AG04450 (cell line): ENCODE results near the gene MEIS3. TPM values are rescaled to one million over a fixed set of nuclear protein-coding genes. Genes with fewer than 3 reads are reported as not detected.

ENCODE experiments used
- CTCF ChIA-PET: fragments of 300-600, 350-600 bp; formaldehyde crosslinking; extraction: SDS; loops from one replicate; lab custom pipeline; 2022; ENCODE audit warnings: antibody characterized with exemption, inconsistent platforms; lab: Charles Lee
- POLR2A ChIA-PET: fragments of 350-600 bp; formaldehyde crosslinking; extraction: SDS; loops from one replicate; lab custom pipeline; 2021; ENCODE audit warnings: antibody characterized with exemption, inconsistent platforms; lab: Yijun Ruan, JAX
- DNase-seq: peaks from one replicate; pipeline ENCODE4 v3.0.0-alpha.2; 2011; ENCODE audit warnings: low read depth, low spot score
- H3K27ac ChIP-seq: one replicate; pipeline ENCODE4 v1.5.1; 2012; ENCODE audit warnings: low read depth, low read length, control low read depth
- H3K27me3 ChIP-seq: one replicate; pipeline ENCODE4 v1.6.0; 2012; ENCODE audit warnings: low read length; ENCODE audit not compliant: control insufficient read depth, insufficient read depth
- H3K4me3 ChIP-seq: 2 replicates; pipeline ENCODE4 v1.5.1; 2011; ENCODE audit warnings: mild to moderate bottlenecking, low read depth, low read length, control low read depth
- H3K9me3 ChIP-seq: 2 replicates; pipeline ENCODE4 v1.5.1; 2012; ENCODE audit warnings: low read length; ENCODE audit not compliant: control insufficient read depth, insufficient read depth
- polyA plus RNA-seq: library from polyadenylated mRNA; depleted of rRNA; stranded (reverse); fragments of >200 nt; gene quantifications from 2 replicates; pipeline ENCODE4 v1.2.3, GENCODE V29; 2011
- TF ChIP-seq, protein P1 (sequence below): IDR thresholded peaks from 2 replicates; pipeline ENCODE4 v1.5.1; 2011; ENCODE audit warnings: low read depth, low read length, control low read depth, inconsistent platforms

Gene MEIS3
- polyA plus RNA-seq, 1 experiment: 21.6 TPM

DNA sequence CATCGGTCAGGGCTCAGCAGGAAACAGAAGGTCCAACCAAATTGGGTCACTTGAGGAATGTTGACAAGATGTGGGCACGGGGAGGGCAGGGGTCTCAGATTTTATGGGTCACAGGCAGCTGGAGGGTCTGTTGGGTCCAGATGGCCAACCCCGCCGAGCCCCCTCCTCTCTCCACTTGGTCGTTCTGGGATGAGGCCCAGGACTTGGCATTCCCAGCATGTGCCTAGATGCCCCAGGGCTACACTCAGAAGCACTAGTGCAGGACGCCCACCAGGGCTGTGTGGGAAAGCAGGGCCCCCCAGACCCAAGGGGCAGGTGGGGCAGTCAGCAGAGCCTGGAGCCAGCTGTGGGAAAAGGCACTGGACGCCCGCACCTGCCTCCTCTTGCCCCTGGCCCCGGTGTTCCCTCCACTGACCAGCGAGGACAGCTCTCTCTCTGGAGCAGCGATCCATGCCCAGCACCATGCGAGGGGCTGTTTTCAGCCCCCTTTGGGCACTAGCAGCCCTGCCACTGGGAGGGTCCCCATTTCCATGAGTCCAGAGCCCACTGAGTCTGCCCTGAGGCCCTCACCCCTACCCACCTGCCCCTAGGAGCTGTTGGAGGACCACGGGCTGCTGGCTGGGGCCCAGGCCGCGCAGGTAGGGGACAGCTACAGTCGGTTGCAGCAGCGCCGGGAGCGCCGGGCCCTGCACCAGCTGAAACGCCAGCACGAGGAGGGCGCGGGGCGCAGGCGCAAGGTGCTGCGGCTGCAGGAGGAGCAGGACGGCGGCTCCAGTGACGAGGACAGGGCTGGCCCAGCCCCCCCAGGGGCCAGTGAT lies 44.2 kb downstream of the MEIS3 start:
- Histone ChIP-seq H3K27ac (no peak overlapping the region), H3K27me3 (no peaks in the 10 kb centered on the region), H3K4me3 (no peak overlapping the region), H3K9me3 (no peaks in the 10 kb centered on the region)
- CTCF ChIA-PET: interaction anchor here (1.6 kb wide), 1 partner anchor 26 kb away, joined by 10 read pairs; the partner anchor contains the start of gene DHX34
- no peak for DNase-seq
- TF ChIP-seq, protein P1, sequence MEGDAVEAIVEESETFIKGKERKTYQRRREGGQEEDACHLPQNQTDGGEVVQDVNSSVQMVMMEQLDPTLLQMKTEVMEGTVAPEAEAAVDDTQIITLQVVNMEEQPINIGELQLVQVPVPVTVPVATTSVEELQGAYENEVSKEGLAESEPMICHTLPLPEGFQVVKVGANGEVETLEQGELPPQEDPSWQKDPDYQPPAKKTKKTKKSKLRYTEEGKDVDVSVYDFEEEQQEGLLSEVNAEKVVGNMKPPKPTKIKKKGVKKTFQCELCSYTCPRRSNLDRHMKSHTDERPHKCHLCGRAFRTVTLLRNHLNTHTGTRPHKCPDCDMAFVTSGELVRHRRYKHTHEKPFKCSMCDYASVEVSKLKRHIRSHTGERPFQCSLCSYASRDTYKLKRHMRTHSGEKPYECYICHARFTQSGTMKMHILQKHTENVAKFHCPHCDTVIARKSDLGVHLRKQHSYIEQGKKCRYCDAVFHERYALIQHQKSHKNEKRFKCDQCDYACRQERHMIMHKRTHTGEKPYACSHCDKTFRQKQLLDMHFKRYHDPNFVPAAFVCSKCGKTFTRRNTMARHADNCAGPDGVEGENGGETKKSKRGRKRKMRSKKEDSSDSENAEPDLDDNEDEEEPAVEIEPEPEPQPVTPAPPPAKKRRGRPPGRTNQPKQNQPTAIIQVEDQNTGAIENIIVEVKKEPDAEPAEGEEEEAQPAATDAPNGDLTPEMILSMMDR: no peak
- POLR2A ChIA-PET: no interaction called here

DNA sequence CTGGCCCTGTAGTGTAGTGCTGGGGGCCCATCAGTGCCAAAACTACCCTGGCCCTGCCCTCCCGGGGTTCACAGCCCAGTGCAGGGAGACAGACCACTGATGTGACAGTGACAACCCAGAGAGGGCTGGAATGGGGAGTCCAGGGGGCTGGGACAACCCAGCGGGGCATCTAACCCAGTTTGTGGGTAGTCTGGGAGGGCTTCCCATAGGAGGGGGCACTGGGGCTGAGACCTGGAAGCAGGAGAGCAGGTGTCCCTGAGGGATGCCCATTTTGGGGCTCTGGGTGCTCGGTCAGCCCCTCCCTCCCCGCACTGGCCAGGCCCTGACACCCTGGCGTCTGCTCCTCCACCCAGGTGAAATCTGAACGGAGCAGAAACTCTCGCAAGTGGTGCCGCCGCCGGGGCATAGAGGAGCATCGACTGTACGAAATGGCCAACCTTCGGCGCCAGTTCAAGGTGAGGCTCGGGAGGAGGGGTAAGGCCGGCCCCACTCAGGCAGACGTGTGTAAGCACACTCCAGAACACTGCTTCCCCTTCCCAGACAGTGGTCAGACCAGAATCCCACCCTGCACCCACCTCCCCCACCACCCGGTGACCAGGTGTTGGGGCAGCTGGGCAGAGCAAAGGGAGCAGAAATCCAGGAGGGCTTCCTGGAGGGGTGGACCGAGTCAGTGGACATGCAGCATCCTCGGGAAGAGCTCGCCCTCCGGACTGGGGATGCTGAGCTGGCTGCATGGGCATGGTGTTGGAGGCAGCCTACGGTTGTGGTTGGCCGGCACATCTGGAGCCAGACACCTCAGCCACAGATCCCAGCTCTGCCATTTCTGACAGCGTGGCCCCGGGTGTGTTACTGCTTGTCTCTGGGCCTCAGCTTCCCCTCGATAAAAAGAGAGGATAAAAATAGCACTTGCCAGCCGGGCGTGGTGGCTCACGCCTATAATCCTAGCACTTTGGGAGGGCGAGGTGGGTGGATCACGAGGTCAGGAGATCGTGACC lies 45.8 kb downstream of the MEIS3 start:
- H3K4me3 ChIP-seq: no peak overlapping the region
- TF ChIP-seq, protein P1: no peak
- ChIA-PET POLR2A (no interaction called here), CTCF (interaction anchor here (1.6 kb wide), 1 partner anchor 25 kb away, joined by 10 read pairs; the partner anchor contains the start of gene DHX34)
- no peak for DNase-seq
- no peaks in the 10 kb centered on the region for H3K9me3 ChIP-seq
- no peak overlapping the region for H3K27ac ChIP-seq
- H3K27me3 ChIP-seq: no peaks in the 10 kb centered on the region

DNA sequence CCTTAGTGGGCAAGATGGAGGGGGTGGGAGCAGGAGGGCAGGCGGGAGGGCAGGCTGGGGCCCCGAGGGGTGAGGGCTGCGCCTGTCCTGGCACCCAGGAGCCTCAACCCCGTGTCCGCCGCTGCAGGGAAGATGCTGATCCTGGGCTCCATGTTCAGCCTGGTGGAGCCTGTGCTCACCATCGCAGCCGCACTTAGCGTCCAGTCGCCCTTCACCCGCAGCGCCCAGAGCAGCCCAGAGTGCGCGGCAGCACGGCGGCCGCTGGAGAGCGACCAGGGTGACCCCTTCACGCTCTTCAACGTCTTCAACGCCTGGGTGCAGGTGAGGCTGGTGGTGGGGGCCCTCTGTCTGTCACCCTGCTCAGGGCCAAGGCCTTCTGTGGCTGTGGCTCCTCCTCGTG lies 46.7 kb downstream of the MEIS3 start:
- POLR2A ChIA-PET: no interaction called here
- H3K27me3 ChIP-seq: no peaks in the 10 kb centered on the region
- CTCF ChIA-PET: interaction anchor here (3.8 to 4.4 kb wide), 2 partner anchors 19 to 23 kb away, joined by 17 to 28 read pairs; partner anchors contain the start of gene DHX34
- no peak overlapping the region for H3K4me3 ChIP-seq
- no peaks in the 10 kb centered on the region for H3K9me3 ChIP-seq
- H3K27ac ChIP-seq: no peak overlapping the region
- TF ChIP-seq, protein P1: no peak
- DNase-seq: no peak

DNA sequence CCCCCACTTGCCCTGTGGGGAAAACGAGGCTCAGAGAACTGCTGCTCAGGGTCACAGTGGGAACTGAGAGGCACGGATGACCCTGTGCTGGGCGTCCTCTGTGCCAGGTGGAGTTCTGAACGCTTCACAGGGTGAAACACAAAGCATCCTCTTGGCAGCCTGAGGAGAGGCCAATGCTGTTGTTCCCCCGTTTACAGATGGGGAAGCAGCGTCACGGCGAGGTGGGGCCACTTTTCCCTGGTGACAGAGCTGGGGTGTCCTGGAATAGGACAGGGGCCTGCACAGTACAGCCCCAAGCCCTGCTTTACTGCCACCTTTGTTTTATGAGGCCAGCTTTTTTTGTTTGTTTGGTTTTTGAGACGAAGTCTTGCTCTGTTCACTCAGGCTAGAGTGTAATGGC lies 48.1 kb downstream of the MEIS3 start:
- DNase-seq: no peak
- Histone ChIP-seq H3K9me3 (no peaks in the 10 kb centered on the region), H3K27ac (no peak overlapping the region), H3K4me3 (no peak overlapping the region), H3K27me3 (no peaks in the 10 kb centered on the region)
- POLR2A ChIA-PET: interaction anchor here (0.6 kb wide), 1 partner anchor 22 kb away, joined by 3 read pairs; the partner anchor contains the start of gene DHX34
- TF ChIP-seq, protein P1: no peak
- CTCF ChIA-PET: interaction anchor here (3.8 to 4.4 kb wide), 2 partner anchors 21 to 22 kb away, joined by 17 to 28 read pairs; partner anchors contain the start of gene DHX34
